Suprapubic skin (tissue), 4 donors: ENCODE measurements around the gene CYBA. TPM values are rescaled to one million over a fixed set of nuclear protein-coding genes. Genes with fewer than 3 reads are reported as not detected.

Experiments used
- DNase-seq, 2 donors: peaks; one replicate each; pipeline ENCODE4 v3.0.0-alpha.2; 2019; ENCODE audit warnings: low spot score in 2 of 2
- H3K27ac ChIP-seq: fragments of 200-600 bp; sonication (generic); one replicate; pipeline ENCODE4 v1.5.1; 2019
- H3K27me3 ChIP-seq: fragments of 200-600 bp; sonication (generic); one replicate; pipeline ENCODE4 v1.5.1; 2019
- H3K36me3 ChIP-seq: fragments of 200-600 bp; sonication (generic); one replicate; pipeline ENCODE4 v1.5.1; 2019
- H3K4me1 ChIP-seq: fragments of 200-600 bp; sonication (generic); one replicate; pipeline ENCODE4 v1.5.1; 2019
- H3K4me3 ChIP-seq: fragments of 200-600 bp; sonication (generic); one replicate; pipeline ENCODE4 v1.5.1; 2019; ENCODE audit warnings: mild to moderate bottlenecking
- H3K9me3 ChIP-seq: fragments of 200-600 bp; sonication (generic); one replicate; pipeline ENCODE4 v1.5.1; 2019
- EP300 ChIP-seq: sonication (generic); formaldehyde crosslinking; IDR thresholded peaks from one replicate; pipeline ENCODE4 v1.6.1; 2017; ENCODE audit warnings: antibody characterized with exemption
- POLR2A ChIP-seq, 2 donors: fragments of 450-650 bp; IDR thresholded peaks; one replicate each; pipeline ENCODE4 v1.6.1; 2017; ENCODE audit warnings: antibody characterized with exemption in 2 of 2, mild to moderate bottlenecking in 2 of 2, moderate library complexity in 2 of 2
- POLR2AphosphoS5 ChIP-seq, 3 donors: sonication (generic); formaldehyde crosslinking; IDR thresholded peaks; one replicate each; pipeline ENCODE4 v1.6.1; 2017; ENCODE audit warnings: antibody characterized with exemption in 3 of 3
- WGBS: methylation state at CpG from one replicate; pipeline ENCODE4 v1.1.5; 2018; 5-methylcytosine and 5-hydroxymethylcytosine counted together
- total RNA-seq, 4 donors: library from RNA; depleted of rRNA; stranded (reverse); fragments of >200 nt; gene quantifications; one replicate each; pipeline ENCODE4 v1.1.0, GENCODE V29; 2016
- TF ChIP-seq, protein P1 (sequence below), 2 donors: fragments of 200-600 bp in 1 of 2; fragments of 450-650 bp in 1 of 2; sonication (generic) in 1 of 2; IDR thresholded peaks; one replicate each; pipeline ENCODE4 v1.5.1; 2016 to 2019; ENCODE audit warnings: antibody characterized with exemption in 2 of 2, mild to moderate bottlenecking in 1 of 2, moderate library complexity in 1 of 2

CYBA gene
- total RNA-seq, 4 donors from 2014 or later: 22.4 to 39.1 (median 29.7) TPM

DNA sequence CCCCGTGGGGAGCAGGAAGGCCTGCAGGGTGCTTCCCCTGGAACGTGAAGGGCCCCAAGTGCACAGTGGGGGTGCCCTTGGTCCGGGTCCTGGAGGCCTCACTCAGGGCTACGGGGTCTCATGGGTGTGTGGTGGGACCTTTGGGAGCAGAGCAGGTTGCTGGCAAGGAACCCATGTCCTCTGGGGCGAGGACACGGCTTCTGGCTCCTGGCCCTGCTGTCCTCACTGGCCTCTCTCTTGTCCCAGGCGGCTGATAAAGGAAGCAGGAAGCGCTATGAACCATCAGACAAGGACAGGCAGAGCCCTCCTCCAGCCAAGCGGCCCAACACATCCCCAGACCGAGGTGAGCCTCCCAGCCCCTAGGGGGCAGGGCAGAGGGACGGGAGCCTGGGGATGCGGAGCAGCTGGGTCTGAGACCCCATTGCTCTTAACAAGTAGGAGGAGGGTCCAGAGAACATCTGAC lies 22.3 kb downstream of the CYBA start:
- no peak overlapping the region for H3K4me3 ChIP-seq
- H3K27ac ChIP-seq: no peak overlapping the region
- WGBS: 62% methylated on average over 8 of the region's 12 CpGs
- TF ChIP-seq, protein P1, sequence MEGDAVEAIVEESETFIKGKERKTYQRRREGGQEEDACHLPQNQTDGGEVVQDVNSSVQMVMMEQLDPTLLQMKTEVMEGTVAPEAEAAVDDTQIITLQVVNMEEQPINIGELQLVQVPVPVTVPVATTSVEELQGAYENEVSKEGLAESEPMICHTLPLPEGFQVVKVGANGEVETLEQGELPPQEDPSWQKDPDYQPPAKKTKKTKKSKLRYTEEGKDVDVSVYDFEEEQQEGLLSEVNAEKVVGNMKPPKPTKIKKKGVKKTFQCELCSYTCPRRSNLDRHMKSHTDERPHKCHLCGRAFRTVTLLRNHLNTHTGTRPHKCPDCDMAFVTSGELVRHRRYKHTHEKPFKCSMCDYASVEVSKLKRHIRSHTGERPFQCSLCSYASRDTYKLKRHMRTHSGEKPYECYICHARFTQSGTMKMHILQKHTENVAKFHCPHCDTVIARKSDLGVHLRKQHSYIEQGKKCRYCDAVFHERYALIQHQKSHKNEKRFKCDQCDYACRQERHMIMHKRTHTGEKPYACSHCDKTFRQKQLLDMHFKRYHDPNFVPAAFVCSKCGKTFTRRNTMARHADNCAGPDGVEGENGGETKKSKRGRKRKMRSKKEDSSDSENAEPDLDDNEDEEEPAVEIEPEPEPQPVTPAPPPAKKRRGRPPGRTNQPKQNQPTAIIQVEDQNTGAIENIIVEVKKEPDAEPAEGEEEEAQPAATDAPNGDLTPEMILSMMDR (IDR thresholded peaks at IDR 0.05): no peak
- TF ChIP-seq POLR2A (IDR thresholded peaks at IDR 0.05) (no peak), EP300 (no peak), POLR2AphosphoS5 (IDR thresholded peaks at IDR 0.05) (no peak)
- H3K27me3 ChIP-seq: no peaks in the 10 kb centered on the region
- peaks cover 87% of the 10 kb centered on the region for H3K36me3 ChIP-seq
- H3K9me3 ChIP-seq: no peaks in the 10 kb centered on the region
- no peaks in the 10 kb centered on the region for H3K4me1 ChIP-seq
- no peak for DNase-seq

DNA sequence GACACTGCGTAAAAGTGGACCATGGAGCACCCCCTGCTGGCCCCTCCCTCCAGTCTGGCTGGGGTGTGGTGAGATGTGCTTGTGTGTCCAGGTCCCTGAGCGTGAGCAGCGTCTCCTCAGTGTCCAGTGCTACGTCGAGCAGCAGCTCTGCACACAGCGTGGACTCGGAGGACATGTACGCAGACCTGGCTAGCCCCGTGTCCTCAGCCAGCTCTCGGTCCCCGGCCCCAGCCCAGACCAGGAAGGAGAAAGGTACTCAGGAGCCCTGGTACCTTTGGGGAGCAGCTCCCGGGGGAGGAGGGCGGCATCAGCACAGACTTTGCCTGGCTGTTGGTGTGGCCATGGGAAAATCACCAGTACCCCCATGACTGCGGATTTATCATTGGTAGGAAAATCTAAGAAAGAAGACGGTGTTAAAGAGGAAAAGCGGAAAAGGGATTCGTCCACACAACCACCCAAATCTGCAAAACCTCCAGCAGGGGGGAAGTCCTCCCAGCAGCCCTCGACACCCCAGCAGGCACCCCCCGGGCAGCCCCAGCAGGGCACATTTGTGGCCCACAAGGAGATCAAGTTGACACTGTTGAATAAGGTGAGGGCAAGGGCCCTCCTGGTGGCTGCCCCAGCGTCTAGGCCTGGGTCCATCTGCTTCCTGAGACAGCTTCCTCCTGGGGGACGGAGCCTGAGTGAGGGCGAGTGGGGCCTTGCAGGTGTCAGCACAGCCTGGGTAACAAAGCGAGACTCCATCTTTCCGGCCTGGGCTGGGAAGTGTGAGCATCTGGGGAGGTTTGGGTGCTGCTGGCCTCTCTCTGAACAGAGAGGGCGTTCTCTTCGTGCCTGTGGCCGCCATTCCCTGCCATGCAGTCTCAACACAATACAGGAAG lies 23.1 kb downstream of the CYBA start:
- no peak for DNase-seq
- TF ChIP-seq, protein P1 (IDR thresholded peaks at IDR 0.05): no peak
- TF ChIP-seq EP300 (no peak), POLR2A (IDR thresholded peaks at IDR 0.05) (no peak)
- H3K9me3 ChIP-seq: no peaks in the 10 kb centered on the region
- no peak overlapping the region for H3K4me3 ChIP-seq
- H3K27ac ChIP-seq: no peak overlapping the region
- H3K36me3 ChIP-seq: peaks cover 90% of the 10 kb centered on the region
- WGBS: 98% methylated on average over 20 of the region's 27 CpGs
- no peaks in the 10 kb centered on the region for H3K4me1 ChIP-seq
- H3K27me3 ChIP-seq: no peaks in the 10 kb centered on the region

DNA sequence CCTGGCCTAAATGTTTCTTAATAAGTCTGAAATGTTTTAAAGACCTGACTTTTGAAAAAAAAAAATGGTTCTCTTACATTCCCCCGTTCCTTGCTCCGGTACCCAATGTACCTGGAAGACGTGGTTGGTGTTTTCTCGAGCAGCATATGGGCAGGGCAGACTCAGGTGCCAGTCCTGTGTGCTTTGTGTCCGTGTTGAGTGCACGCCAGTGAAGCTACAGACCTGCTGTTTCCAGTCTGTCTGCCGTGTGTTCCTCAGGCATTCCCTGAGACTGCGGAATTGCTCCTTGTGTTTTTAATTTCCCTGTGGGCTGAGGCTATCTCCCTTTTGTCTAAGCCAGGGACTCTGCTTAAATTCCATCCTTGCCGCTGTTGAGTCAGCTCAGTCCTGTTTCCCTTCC lies 24.2 kb downstream of the CYBA start:
- no peak overlapping the region for H3K27ac ChIP-seq
- 88% methylated on average over 9 of the region's 9 CpGs for WGBS
- H3K27me3 ChIP-seq: no peaks in the 10 kb centered on the region
- H3K36me3 ChIP-seq: peaks cover 90% of the 10 kb centered on the region
- TF ChIP-seq, protein P1 (IDR thresholded peaks at IDR 0.05): no peak
- no peak for TF ChIP-seq EP300
- no peak for TF ChIP-seq POLR2A (IDR thresholded peaks at IDR 0.05)
- TF ChIP-seq POLR2AphosphoS5 (IDR thresholded peaks at IDR 0.05): no peak
- H3K4me3 ChIP-seq: no peak overlapping the region
- H3K9me3 ChIP-seq: no peaks in the 10 kb centered on the region
- no peaks in the 10 kb centered on the region for H3K4me1 ChIP-seq
- DNase-seq: no peak

DNA sequence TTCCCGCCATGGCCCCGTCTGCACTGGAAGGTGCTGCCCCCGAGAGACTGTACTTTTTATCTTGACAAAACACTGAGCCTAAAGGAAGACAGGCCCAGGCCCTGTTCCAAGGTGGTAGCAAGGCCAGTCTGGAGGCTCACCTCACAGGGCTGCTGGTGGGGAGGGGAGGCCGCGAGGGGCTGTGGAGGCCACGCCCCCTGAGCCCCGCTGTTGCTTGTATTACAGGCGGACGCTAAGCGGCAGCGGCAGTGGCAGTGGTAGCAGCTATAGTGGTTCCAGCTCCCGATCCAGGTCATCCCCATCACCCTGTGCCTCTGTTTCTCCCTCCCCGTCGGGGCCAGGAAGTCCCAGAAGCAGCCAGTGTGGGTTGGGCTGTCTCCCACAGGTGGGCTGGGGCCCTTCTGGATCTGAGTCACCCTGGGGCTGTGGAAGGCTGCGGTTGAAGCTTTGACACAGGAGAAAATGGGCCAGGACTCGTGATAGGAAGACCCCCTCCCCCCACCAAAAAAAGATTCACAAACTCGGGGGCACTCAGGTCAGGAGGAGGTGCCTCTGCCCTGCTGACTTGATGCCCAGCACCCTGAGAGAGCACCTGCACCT lies 25.8 kb downstream of the CYBA start:
- Histone ChIP-seq H3K4me1 (no peaks in the 10 kb centered on the region), H3K27me3 (no peaks in the 10 kb centered on the region), H3K27ac (no peak overlapping the region), H3K36me3 (peaks cover 78% of the 10 kb centered on the region), H3K9me3 (no peaks in the 10 kb centered on the region), H3K4me3 (no peak overlapping the region)
- TF ChIP-seq, protein P1 (IDR thresholded peaks at IDR 0.05): no peak
- TF ChIP-seq EP300: no peak
- TF ChIP-seq POLR2AphosphoS5 (IDR thresholded peaks at IDR 0.05): no peak
- no peak for TF ChIP-seq POLR2A (IDR thresholded peaks at IDR 0.05)
- no peak for DNase-seq
- WGBS: 88% methylated on average over 10 of the region's 17 CpGs

DNA sequence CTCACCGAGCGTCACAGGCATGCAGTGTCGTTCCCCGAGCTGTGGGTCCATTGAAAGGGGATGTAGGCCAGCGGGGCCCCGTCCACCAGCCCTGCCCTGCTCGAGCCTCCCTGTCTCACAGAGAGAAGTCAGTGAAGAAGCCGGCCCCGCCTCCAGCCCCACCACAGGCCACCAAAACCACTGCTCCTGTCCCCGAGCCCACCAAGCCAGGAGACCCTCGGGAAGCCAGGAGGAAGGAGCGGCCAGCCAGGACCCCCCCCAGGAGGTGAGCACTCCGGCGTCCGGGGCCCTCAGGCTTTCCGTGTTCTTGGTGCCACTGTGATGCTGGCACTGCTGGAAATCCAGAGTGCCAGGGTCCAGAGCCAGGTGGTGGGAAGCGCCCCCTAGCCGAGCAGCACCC lies 26.4 kb downstream of the CYBA start:
- no peaks in the 10 kb centered on the region for H3K27me3 ChIP-seq
- no peak for DNase-seq
- no CpG with 5 or more reads among the region's 18 CpGs for WGBS

More for the DNA sequence above, 26.4 kb downstream of the CYBA start:
- H3K36me3 ChIP-seq: peaks cover 78% of the 10 kb centered on the region
- no peak overlapping the region for H3K4me3 ChIP-seq
- no peaks in the 10 kb centered on the region for H3K9me3 ChIP-seq
- no peak for TF ChIP-seq EP300
- no peak for TF ChIP-seq POLR2A (IDR thresholded peaks at IDR 0.05)
- TF ChIP-seq POLR2AphosphoS5 (IDR thresholded peaks at IDR 0.05): no peak
- TF ChIP-seq, protein P1 (IDR thresholded peaks at IDR 0.05): no peak
- no peaks in the 10 kb centered on the region for H3K4me1 ChIP-seq
- H3K27ac ChIP-seq: no peak overlapping the region
